COLO668 (cell line): Measurements from ENCODE around the gene GIMAP2.

Source experiments
- DNase-seq: peaks from one replicate; lab custom pipeline; 2025; ENCODE audit not compliant: unreplicated experiment; lab: John Stamatoyannopoulos, UW

GIMAP2 gene

GRCh38 chr7:150732786-150733481 is 47.4 kb downstream of the GIMAP2 start:
- no peak for DNase-seq

GRCh38 chr7:150733482-150734095 is 48.1 kb downstream of the GIMAP2 start:
- DNase-seq: no peak

- no peak for DNase-seq
Observed at GRCh38 chr7:150734254-150734653, 48.7 kb downstream of the GIMAP2 start.

- DNase-seq: peak; percentile 47
Observed at GRCh38 chr7:150735596-150736358, 50.3 kb downstream of the GIMAP2 start.

GRCh38 chr7:150736864-150737263 is 51.4 kb downstream of the GIMAP2 start:
- no peak for DNase-seq

GRCh38 chr7:150737265-150738055 is 52.0 kb downstream of the GIMAP2 start, which contains the start of gene GIMAP5:
Gene GIMAP5, plus strand, starts transcription at chr7:150737418. Its CDS starts 3,467 bp downstream, at chr7:150740885.
- no peak for DNase-seq

- DNase-seq: no peak
Observed at GRCh38 chr7:150738092-150738491, 52.6 kb downstream of the GIMAP2 start.

- no peak for DNase-seq
Observed at GRCh38 chr7:150738591-150739001, 53.1 kb downstream of the GIMAP2 start.

- no peak for DNase-seq
Observed at GRCh38 chr7:150739033-150739432, 53.5 kb downstream of the GIMAP2 start.

- DNase-seq: no peak
Observed at GRCh38 chr7:150740053-150740452, 54.5 kb downstream of the GIMAP2 start.

- no peak for DNase-seq
Observed at GRCh38 chr7:150742286-150742968, 56.9 kb downstream of the GIMAP2 start.
